GM19025 (cell line): Measurements from ENCODE around the gene TAMM41.
"Not testable (repeated sequence)": the region's sequence is repeated elsewhere in the genome, so short reads cannot be mapped to it uniquely, and the experiment has no call there.

Source experiments
- ATAC-seq: cut with Tn5 transposase; IDR thresholded peaks from one replicate; pipeline ENCODE4 v1.9.1; 2021; ENCODE audit warnings: mild to moderate bottlenecking, low read depth, moderate library complexity; ENCODE audit not compliant: unreplicated experiment

Gene TAMM41

DNA sequence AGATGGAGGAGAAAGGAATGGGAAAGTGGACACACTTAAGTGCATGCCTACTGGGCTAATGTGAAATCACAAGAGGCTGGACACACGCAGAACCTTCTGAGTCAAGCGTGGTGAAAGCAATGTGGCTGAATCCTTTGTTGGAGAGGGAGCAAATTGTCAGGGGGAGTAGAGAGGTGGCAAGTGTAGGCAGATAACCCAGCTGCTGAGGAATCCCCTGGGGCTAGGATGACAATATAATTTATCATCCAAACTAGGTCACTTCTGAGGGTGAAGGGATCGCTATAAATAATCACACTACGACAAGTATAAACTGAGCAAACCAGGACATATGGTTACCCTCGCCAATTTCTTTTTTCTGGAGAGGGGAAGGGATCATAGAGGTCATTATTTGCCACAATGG is 28.7 kb downstream of the TAMM41 start:
- no peak for ATAC-seq

DNA sequence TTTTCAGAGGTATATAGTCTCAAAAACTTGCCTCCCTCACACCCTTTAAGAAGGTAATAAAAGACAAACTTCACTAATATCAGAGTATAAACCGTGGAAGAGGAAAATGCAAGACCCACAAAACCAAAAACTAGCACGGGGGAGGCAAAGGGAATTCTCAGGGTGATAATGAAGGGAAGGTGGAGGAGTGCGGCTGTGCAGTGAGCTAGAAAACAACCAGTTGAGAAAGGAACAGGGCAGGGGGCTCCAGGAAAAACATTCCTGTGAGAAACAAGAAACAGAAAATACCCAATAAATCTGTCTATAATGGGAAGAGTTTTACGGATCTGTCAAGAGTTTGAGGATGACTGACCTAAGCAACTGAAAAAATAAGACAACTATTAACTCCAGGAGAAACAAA is 31.6 kb downstream of the TAMM41 start:
- ATAC-seq = no peak

DNA sequence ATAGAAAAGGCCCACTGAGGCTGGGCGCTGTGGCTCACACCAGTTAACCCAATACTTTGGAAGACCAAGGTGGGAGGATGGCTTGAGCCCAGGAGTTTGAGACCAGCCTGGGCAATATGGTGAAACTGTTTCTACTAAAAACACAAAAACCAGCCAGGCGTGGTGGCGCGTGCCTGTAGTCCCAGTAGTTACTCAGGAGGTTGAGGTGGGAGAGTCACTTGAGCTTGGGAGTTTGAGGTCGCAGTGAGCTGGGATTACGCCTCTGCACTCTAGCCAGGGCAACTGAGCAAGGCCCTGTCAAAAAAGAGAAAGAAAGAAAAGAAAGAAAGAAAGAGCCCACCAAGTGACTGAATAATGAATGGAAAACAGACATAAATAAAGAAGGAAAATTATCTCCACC is 32.0 kb downstream of the TAMM41 start:
- no peak for ATAC-seq

DNA sequence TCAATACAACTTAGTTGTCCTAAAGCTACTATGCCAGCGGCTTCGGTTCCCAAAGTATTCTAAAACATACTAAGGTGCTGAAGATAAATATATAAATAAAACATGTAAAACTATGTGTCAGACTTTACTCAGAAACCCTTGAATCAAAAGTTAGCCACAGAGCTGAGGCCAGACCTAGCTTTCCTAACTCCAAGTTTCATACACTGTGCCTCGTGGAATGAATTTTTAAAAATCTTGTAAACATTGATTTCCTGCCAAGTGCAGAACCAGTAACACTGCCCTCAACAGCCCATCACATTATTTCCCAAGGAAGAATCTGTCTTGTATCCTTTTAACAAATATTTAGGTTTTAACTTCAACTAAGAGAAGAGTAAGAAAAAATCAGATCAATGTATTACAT is 36.4 kb downstream of the TAMM41 start:
- no peak for ATAC-seq

DNA sequence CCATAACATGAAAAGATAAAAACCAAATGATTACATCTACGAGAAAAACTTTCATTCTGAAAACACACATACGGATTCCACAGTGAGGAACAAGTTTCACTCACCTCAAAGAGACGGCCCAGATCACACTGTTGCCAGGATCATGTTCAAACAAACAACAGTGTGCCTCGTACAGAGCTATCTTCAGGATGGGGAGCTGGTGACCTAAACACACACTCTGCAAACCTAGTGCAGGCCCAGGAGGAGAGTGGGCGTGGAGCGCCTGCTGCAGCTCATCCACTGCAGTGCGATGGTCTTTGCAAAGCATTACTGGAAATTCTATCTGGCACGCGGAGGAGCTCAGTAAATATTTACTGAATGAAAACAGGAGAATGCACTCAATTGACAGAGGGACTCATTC is 38.5 kb downstream of the TAMM41 start:
- ATAC-seq = no peak

DNA sequence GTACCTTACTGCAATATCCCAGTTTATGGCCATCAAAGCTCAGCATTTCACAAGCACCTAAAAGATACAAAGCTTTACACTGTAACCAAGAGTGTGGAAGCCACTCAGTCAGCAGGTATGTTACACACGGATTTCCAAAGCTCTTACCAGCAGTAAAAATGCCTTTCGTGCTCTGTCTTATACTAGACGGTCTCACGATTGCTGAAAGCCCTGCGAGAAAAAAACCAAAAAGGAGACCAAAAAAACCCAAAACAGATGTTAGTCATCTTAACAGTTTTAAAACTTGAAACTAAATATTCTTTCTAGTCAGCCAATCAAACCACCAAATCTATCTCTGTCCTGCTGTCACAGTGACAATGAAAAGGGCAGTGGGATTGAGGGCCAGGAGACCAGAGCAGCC is 39.0 kb downstream of the TAMM41 start:
- no peak for ATAC-seq

DNA sequence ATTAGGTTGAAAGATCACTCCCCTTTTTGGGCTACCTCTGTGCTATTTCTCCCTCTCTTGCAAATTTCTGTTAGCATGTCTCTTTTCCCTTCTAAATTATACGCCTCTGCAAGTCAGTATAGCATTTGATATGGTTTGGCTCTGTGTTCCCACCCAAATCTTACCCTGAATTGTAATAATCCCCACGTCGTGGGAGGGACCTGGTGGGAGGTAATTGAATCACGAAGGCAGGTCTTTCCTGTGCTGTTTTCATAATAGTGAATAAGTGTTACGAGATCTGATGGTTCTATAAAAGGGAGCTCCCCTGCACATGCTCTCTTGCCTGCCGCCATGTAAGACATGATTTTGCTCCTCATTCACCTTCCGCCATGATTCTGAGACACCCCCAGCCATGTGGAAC is 41.0 kb downstream of the TAMM41 start:
- no peak for ATAC-seq

DNA sequence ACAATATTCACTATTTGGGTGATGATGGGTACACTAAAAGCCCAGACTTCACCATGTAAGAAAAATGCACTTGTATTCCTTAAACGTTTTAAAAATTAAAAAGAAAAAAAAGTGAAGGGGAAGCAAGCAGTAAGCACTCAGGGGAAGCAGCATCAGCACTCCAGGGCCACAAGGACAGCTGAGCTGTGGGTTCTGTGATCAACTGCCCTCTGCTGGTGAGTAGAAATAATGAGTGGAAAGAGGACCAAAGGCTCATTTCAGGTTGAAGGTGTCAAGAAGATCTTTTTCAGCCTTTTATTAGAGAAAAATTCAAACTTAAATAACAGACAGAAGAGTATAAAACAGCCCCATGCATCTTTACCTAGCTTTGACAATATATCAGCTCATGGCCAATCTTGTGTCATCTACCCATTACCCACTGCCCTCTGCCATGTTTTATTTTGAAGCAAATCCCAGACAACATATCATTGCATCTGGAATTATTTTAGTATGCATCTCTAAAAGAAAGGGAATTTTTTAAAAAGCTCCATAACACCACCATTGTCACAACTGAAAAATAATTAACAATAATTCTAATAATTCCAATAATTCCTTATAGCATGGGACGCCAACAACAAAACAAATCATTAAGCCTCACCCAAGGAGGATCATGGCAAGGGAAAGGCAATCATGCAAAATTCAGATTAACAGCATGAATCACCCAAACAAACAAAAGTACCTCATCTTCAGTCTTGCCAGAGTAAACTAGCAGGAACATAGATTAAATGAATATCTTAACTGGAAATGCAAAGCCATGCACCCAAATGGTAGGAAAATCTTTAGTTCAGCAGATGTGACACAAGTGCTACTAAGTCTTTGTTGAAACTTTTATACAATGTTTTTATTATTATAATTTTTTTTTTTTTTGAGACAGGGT is 42.5 kb downstream of the TAMM41 start:
- no peak for ATAC-seq

DNA sequence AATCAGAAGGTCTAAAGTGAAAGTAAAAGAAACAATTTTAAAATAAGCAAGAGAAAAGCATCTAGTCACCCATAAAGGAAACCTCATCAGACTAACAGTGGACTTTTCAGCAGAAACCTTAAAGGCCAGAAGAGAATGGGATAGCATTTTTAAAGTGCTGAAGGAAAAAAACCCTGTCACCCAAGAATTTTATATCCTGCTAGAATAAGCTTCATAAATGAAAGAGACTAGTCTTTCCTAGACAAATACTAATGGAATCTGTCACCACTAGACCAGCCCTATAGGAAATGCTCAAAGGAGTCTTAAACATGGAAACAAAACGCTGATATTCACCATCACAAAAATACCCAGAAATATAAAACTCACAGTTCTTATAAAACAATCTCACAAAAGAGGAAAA is 46.9 kb downstream of the TAMM41 start:
- ATAC-seq = no peak

DNA sequence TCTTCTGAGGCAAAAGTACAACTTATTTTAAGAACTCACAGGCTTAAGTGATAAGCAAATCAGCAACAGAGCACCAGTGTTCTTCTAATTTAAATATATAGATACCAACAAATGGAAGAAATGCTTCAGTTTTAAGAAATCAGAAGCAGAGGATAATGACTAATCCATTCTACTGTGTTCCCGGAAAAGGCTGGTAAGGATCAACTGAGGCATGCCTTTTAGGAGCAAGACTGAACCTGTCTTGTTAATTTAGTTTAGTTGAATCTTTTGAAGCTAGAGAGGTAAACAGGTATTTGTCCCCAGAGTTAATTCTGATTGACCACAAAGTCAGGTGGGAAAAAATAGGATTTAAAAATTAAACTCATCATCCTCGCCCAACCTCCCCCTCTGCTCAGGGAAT is 51.8 kb downstream of the TAMM41 start:
- ATAC-seq = no peak

DNA sequence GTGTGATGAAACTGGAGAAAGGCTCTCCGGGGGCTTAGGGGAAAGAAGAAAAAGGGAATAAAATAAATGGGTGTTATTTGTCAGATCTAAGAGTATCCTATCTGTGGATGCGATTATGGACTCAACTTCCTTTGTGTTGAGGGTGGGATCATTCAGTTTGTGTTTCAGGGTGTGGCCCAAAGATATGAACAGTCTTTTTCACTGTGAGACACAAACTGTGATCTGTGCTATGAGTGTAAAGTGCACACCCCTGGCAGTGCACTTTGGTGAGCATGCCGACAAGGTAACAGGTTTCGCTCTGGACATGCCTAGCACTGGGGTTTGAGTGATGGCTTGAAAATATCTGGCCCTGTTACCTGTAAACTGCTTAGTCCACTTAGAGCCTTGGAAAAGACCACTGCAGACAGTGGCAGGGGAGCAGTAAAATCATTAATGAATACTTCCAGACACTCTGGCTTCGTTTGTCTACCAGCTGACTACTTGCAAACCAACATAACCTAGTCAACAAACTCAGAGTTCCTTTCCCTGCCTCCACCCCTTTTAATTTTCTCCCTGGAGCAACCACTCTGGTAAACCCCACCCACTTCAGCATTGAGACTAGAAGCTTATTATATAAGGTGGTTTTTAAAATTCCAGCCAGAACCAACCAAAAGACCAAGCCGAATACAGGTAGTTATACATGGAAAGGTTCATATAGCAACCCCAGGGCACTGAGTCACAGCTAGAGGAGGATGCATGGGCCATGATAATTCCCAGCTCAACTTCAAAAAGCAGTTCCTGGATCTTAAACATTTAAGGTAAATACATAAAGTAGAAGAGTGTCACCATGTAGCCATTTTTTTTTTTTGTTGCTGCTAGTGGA is 55.1 kb downstream of the TAMM41 start:
- no peak for ATAC-seq

DNA sequence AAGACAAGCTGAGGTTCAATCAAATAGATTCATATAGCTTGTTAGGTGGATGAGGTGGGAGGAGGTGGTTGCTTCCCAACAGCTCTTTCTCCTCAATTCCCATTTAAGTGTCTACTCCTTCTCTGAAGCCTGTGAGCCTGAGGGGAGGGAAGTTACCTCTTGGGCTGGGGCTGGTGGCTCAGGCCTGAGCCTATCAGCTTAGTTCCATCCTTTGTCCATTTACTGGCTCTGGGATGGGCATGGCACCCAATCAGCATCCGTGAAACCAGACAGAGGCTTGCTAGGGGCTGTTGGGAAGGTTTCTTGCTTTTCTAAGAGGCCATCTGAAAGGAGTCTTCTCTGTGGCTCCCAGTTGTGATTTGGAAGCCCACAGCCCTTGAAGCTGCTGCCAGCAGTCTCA is 57.3 kb downstream of the TAMM41 start:
- ATAC-seq = no peak

DNA sequence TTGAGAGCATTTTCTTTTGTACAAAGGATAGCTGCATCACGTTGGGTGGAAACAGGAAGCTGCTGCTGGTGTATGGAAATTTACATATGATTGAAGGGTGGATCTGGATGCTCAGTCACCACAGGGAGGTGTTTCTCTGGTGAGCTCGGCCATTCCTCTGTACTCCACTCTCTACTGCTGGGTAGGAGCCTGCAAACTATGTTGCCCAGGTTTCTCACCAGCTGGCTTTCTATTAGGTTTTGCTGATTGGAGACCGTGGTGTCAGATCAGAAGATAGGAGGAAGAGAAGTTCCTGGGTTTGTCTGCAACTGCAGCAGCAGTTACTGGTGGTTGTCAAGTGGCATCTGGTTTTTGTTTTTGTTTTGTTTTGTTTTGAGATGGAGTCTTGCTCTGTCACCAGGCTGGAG is 61.7 kb downstream of the TAMM41 start:
- ATAC-seq = no peak

DNA sequence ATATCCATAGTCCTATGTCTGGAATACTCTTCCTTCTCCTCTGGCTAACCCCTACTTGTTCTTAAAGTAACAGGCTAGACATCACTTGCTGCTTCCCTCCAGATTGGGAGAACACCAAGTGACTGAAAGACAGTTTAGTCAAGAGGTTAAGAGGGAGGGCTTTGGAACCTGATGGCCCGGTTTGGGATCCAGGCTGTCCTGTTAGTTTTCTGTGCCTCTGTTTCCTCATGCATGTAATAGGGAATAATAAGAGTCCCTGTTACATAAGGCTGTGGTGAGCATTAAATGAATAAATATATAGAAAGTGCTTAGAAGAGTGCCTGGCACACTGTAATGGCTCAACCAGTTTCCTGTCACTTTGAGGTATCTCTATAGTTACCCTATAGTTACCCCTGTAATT is 66.3 kb downstream of the TAMM41 start:
- no peak for ATAC-seq

DNA sequence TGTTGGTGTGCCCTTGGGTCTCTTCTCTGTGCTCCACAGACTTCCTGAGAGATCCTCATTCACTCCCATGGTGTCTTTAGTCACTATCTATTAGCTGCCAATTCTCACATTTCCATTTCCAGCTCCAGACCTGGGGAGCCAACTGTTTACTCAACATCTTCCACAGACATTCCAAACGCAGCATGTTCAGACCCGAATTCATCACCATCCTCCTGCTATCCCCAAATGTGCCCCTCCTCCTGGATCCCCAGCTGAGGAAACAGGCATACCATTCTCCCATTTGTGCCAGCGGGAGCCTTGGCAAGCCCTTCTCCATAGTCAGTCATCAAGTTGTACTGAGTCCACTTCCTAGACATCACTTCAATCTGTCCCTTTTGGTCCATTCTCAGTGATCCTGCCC is 67.1 kb downstream of the TAMM41 start:
- no peak for ATAC-seq

DNA sequence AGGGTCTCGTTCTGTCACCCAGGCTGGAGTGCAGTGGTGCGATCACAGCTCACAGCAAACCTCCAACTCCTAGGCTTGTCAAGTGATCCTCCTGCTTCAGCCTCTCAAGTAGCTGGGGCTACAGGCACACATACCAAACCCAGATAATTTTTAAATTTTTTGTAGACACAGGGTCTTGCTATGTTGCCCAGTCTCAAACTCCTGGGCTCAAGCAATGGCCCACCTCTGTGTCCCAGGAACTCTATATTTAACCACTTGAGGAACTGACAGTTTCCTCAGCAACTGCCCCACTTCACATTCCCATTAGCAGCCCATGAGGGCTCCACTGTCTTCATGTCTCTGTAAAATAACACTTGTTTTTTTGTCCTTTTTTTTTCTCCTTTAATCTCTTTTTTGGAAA is 68.4 kb downstream of the TAMM41 start:
- no peak for ATAC-seq

DNA sequence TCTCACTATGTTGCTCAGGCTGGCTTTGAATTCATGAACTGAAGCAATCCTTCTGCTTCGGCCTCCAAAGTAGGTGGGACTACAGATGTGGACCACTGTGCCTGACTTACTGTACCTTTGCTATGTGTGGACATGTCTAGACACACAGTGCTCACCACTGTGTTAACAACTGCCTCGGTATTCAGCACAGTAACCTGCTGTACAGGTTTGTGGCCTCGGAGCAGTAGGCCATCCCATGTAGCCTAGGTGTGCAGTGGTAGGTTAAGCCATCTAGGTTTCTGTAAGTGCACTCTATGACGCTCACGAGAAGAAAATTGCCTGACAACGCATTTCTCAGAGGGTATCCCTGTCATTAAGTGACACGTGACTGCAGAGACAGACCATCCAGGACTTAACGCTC is 70.3 kb downstream of the TAMM41 start:
- ATAC-seq = no peak

DNA sequence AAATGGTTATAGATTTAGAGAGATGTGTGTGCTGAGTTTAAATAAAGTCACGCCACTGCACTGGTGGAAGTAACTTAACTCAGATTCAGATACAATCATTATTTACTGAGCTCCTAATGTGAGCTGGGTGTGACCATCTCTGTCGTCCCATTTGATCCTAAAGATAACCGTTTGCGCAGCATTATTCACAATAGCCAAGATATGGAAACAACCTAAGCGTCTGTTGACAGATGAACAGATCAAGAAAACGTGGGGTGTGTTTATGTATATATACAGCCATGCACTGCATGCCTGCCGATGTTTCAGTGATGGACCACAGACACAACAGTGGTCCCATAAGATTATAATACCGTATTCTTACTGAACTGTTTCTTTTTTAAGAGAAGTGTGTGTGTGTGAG is 71.2 kb downstream of the TAMM41 start:
- no peak for ATAC-seq

DNA sequence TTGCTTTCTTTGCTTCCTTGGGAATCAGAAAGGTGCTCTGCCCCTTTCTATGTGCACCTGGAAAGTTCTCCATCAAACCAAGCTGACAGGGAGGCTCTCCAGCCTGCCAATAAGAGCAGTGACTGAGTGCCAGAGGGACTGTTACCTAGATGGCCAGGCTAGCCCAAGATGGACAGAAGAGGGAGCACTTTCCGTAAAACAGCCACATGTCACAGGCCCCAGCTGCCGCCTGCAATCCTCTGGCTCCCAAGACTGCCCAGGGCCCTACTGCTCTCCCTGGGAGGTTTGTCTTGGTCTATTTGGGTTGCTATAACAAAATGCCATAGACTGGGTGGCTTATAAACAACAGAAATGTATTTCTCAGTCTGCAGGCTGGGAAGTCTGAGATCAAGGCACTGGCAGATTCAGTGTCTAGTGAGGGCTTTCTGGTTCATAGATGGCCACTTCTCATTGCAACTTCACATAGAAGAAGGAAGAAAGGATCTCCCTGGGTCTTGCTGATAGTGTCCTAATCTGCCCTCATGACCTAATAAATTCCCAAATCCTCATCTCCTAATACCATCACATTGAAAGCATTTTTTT is 72.3 kb downstream of the TAMM41 start:
- ATAC-seq = no peak

DNA sequence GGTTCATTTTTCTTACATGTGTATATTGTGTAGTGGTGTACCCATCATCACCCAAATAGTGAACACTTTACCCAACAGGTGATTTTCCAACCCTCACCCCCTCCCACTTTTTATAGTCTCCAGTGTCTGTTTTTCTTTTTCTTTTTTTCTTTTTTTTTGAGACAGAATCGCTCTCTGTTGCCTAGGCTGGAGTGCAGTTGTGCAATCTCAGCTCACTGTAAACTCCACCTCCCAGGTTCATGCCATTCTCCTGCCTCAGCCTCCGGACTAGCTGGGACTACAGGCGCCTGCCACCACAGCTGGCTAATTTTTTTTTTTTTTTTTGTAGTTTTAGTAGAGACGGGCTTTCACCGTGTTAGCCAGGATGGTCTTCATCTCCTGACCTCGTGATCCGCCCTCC is 74.8 kb downstream of the TAMM41 start:
- ATAC-seq = not testable (repeated sequence)
